ENCODE measurements around the gene ICE2.

ICE2 gene

GRCh38 chr15:60496853-60497252, 17.9 kb upstream of the ICE2 start:
- DNase-seq (ENCODE audit: low read depth in 3 of 3): no peak

- DNase-seq (ENCODE audit: low read depth in 3 of 3): no peak
These were observed 15.2 kb upstream of the ICE2 start for GRCh38 chr15:60494108-60494507.

GRCh38 chr15:60493166-60493565, 14.2 kb upstream of the ICE2 start:
- DNase-seq (ENCODE audit: low read depth in 3 of 3): no peak

GRCh38 chr15:60486742-60487141, 7.8 kb upstream of the ICE2 start:
- no peak for DNase-seq (ENCODE audit: low read depth in 3 of 3)

- DNase-seq (ENCODE audit: low read depth in 3 of 3): no peak
These were observed 6.6 kb upstream of the ICE2 start for GRCh38 chr15:60485365-60486055.

- DNase-seq (ENCODE audit: low read depth in 3 of 3): no peak
These were observed 4.1 kb upstream of the ICE2 start for GRCh38 chr15:60483042-60483441.

- DNase-seq (ENCODE audit: low read depth in 3 of 3): no peak
These were observed 1.9 kb upstream of the ICE2 start for GRCh38 chr15:60480888-60481287.

- no peak for DNase-seq (ENCODE audit: low read depth in 3 of 3)
These were observed 1.2 kb upstream of the ICE2 start for GRCh38 chr15:60480149-60480548.

- no peak for DNase-seq (ENCODE audit: low read depth in 3 of 3)
These were observed 594 bp upstream of the ICE2 start for GRCh38 chr15:60479361-60480110.

GRCh38 chr15:60477916-60478565, 901 bp downstream of the ICE2 start:
- DNase-seq (ENCODE audit: low read depth in 3 of 3): no peak

GRCh38 chr15:60477164-60477563, 1.8 kb downstream of the ICE2 start:
- no peak for DNase-seq (ENCODE audit: low read depth in 3 of 3)

- no peak for DNase-seq (ENCODE audit: low read depth in 3 of 3)
These were observed 2.2 kb downstream of the ICE2 start for GRCh38 chr15:60476713-60477112.

GRCh38 chr15:60473135-60473534, 5.8 kb downstream of the ICE2 start:
- DNase-seq (ENCODE audit: low read depth in 3 of 3): no peak

- DNase-seq (ENCODE audit: low read depth in 3 of 3): no peak
These were observed 7.6 kb downstream of the ICE2 start for GRCh38 chr15:60471314-60471713.

GRCh38 chr15:60469893-60470641, 8.9 kb downstream of the ICE2 start:
- DNase-seq (ENCODE audit: low read depth in 3 of 3): no peak

- DNase-seq (ENCODE audit: low read depth in 3 of 3): no peak
These were observed 13.9 kb downstream of the ICE2 start for GRCh38 chr15:60464836-60465630.

- no peak for DNase-seq (ENCODE audit: low read depth in 3 of 3)
These were observed 16.9 kb downstream of the ICE2 start for GRCh38 chr15:60462027-60462426.

GRCh38 chr15:60460931-60461330, 18.0 kb downstream of the ICE2 start:
- no peak for DNase-seq (ENCODE audit: low read depth in 3 of 3)

GRCh38 chr15:60458721-60459120, 20.2 kb downstream of the ICE2 start:
- DNase-seq (ENCODE audit: low read depth in 3 of 3): no peak

GRCh38 chr15:60457985-60458384, 21.0 kb downstream of the ICE2 start:
- no peak for DNase-seq (ENCODE audit: low read depth in 3 of 3)

- no peak for DNase-seq (ENCODE audit: low read depth in 3 of 3)
These were observed 24.1 kb downstream of the ICE2 start for GRCh38 chr15:60454824-60455223.

Measured in stimulated activated CD4-positive, alpha-beta T cell treated with anti-CD3 and anti-CD28 coated beads, TNF-alpha, amount 100 ng/mL, for 48 hours (primary cell).